ENCODE measurements around the gene NRF1.

Gene NRF1

GRCh38 chr7:129723679-129724078 lies 112.2 kb downstream of the NRF1 start:
- no peak for TF ChIP-seq Cebpa-rat (IDR thresholded peaks at IDR 0.05)
- H3K4me1 ChIP-seq: no peaks in the 10 kb centered on the region
- peaks cover 85% of the 10 kb centered on the region for H3K36me3 ChIP-seq
- H3K27me3 ChIP-seq: no peaks in the 10 kb centered on the region
- H3K9me3 ChIP-seq: no peaks in the 10 kb centered on the region
- H3K4me2 ChIP-seq: no peak overlapping the region
- no peak overlapping the region for H3K9ac ChIP-seq
- no peaks in the 10 kb centered on the region for H4K20me1 ChIP-seq
- no peak overlapping the region for H3K27ac ChIP-seq
- no peak overlapping the region for H3K4me3 ChIP-seq

GRCh38 chr7:129724796-129725195 lies 113.3 kb downstream of the NRF1 start:
- Histone ChIP-seq H3K4me2 (no peak overlapping the region), H3K9me3 (no peaks in the 10 kb centered on the region), H3K27ac (no peak overlapping the region), H3K4me3 (no peak overlapping the region), H3K36me3 (peaks cover 85% of the 10 kb centered on the region), H3K27me3 (no peaks in the 10 kb centered on the region), H3K4me1 (no peaks in the 10 kb centered on the region), H4K20me1 (no peaks in the 10 kb centered on the region), H3K9ac (no peak overlapping the region)
- TF ChIP-seq Cebpa-rat (IDR thresholded peaks at IDR 0.05): no peak

- H3K9me3 ChIP-seq: no peaks in the 10 kb centered on the region
- H4K20me1 ChIP-seq: no peaks in the 10 kb centered on the region
- no peak overlapping the region for H3K9ac ChIP-seq
- H3K36me3 ChIP-seq: peaks cover 92% of the 10 kb centered on the region
- no peak overlapping the region for H3K4me2 ChIP-seq
- no peaks in the 10 kb centered on the region for H3K27me3 ChIP-seq
- no peaks in the 10 kb centered on the region for H3K4me1 ChIP-seq
- TF ChIP-seq Cebpa-rat (IDR thresholded peaks at IDR 0.05): no peak
- no peak overlapping the region for H3K4me3 ChIP-seq
- H3K27ac ChIP-seq: no peak overlapping the region
Observed at GRCh38 chr7:129728875-129729467, 117.5 kb downstream of the NRF1 start.

- no peak overlapping the region for H3K9ac ChIP-seq
- no peaks in the 10 kb centered on the region for H3K27me3 ChIP-seq
- no peak for TF ChIP-seq Cebpa-rat (IDR thresholded peaks at IDR 0.05)
- H3K27ac ChIP-seq: no peak overlapping the region
- no peaks in the 10 kb centered on the region for H3K4me1 ChIP-seq
- no peak overlapping the region for H3K4me2 ChIP-seq
- no peaks in the 10 kb centered on the region for H4K20me1 ChIP-seq
- no peaks in the 10 kb centered on the region for H3K9me3 ChIP-seq
- no peak overlapping the region for H3K4me3 ChIP-seq
- H3K36me3 ChIP-seq: peaks cover 92% of the 10 kb centered on the region
Observed at GRCh38 chr7:129729511-129729910, 118.0 kb downstream of the NRF1 start.

GRCh38 chr7:129730159-129730558 lies 118.6 kb downstream of the NRF1 start:
- Histone ChIP-seq H3K9ac (no peak overlapping the region), H3K4me3 (no peak overlapping the region), H3K9me3 (no peaks in the 10 kb centered on the region), H3K27ac (no peak overlapping the region), H3K4me1 (no peaks in the 10 kb centered on the region), H3K27me3 (no peaks in the 10 kb centered on the region), H3K36me3 (peaks cover 92% of the 10 kb centered on the region), H4K20me1 (no peaks in the 10 kb centered on the region), H3K4me2 (no peak overlapping the region)
- TF ChIP-seq Cebpa-rat (IDR thresholded peaks at IDR 0.05): no peak

- peaks cover 82% of the 10 kb centered on the region for H3K36me3 ChIP-seq
- H3K4me3 ChIP-seq: no peak overlapping the region
- no peak overlapping the region for H3K9ac ChIP-seq
- no peaks in the 10 kb centered on the region; the same call in 1 of the 2 replicates for H4K20me1 ChIP-seq
- no peak overlapping the region for H3K27ac ChIP-seq
- H3K4me2 ChIP-seq: no peak overlapping the region
- TF ChIP-seq Cebpa-rat (IDR thresholded peaks at IDR 0.05): no peak
- H3K27me3 ChIP-seq: no peaks in the 10 kb centered on the region
- no peaks in the 10 kb centered on the region for H3K4me1 ChIP-seq
- no peaks in the 10 kb centered on the region for H3K9me3 ChIP-seq
Observed at GRCh38 chr7:129734400-129734799, 122.9 kb downstream of the NRF1 start.

- Histone ChIP-seq H3K9ac (no peak overlapping the region), H3K27ac (no peak overlapping the region), H3K27me3 (no peaks in the 10 kb centered on the region), H3K9me3 (no peaks in the 10 kb centered on the region), H3K4me1 (peaks cover 9% of the 10 kb centered on the region), H3K36me3 (peaks cover 81% of the 10 kb centered on the region), H3K4me3 (no peak overlapping the region), H4K20me1 (no peaks in the 10 kb centered on the region; the same call in 1 of the 2 replicates), H3K4me2 (no peak overlapping the region)
- TF ChIP-seq Cebpa-rat (IDR thresholded peaks at IDR 0.05): no peak
Observed at GRCh38 chr7:129739427-129739826, 127.9 kb downstream of the NRF1 start.

- TF ChIP-seq Cebpa-rat (IDR thresholded peaks at IDR 0.05): no peak
- H3K4me3 ChIP-seq: no peak overlapping the region
- H3K36me3 ChIP-seq: peaks cover 76% of the 10 kb centered on the region
- H3K27ac ChIP-seq: no peak overlapping the region
- no peaks in the 10 kb centered on the region for H3K27me3 ChIP-seq
- H3K9ac ChIP-seq: no peak overlapping the region
- no peak overlapping the region for H3K4me2 ChIP-seq
- no peaks in the 10 kb centered on the region; the same call in 1 of the 2 replicates for H4K20me1 ChIP-seq
- peaks cover 9% of the 10 kb centered on the region for H3K4me1 ChIP-seq
- no peaks in the 10 kb centered on the region for H3K9me3 ChIP-seq
Observed at GRCh38 chr7:129740574-129741410, 129.3 kb downstream of the NRF1 start.

- H3K4me3 ChIP-seq: no peak overlapping the region
- no peaks in the 10 kb centered on the region for H3K27me3 ChIP-seq
- no peaks in the 10 kb centered on the region; the same call in 1 of the 2 replicates for H4K20me1 ChIP-seq
- no peak for TF ChIP-seq Cebpa-rat (IDR thresholded peaks at IDR 0.05)
- no peak overlapping the region for H3K9ac ChIP-seq
- peaks cover 81% of the 10 kb centered on the region for H3K36me3 ChIP-seq
- no peaks in the 10 kb centered on the region for H3K9me3 ChIP-seq
- no peak overlapping the region for H3K27ac ChIP-seq
- H3K4me2 ChIP-seq: peak overlapping the region; percentile 35
- peaks cover 9% of the 10 kb centered on the region for H3K4me1 ChIP-seq
Observed at GRCh38 chr7:129741743-129742213, 130.3 kb downstream of the NRF1 start.

GRCh38 chr7:129742256-129742655 lies 130.7 kb downstream of the NRF1 start:
- Histone ChIP-seq H3K4me2 (no peak overlapping the region), H3K4me3 (no peak overlapping the region), H3K9ac (no peak overlapping the region), H3K27ac (no peak overlapping the region), H3K9me3 (no peaks in the 10 kb centered on the region), H4K20me1 (no peaks in the 10 kb centered on the region; the same call in 1 of the 2 replicates), H3K27me3 (no peaks in the 10 kb centered on the region), H3K4me1 (peaks cover 9% of the 10 kb centered on the region), H3K36me3 (peaks cover 81% of the 10 kb centered on the region)
- TF ChIP-seq Cebpa-rat (IDR thresholded peaks at IDR 0.05): no peak

Measured in BLaER1 (cell line).